Smooth muscle cell (in vitro differentiated cells): ENCODE results near the gene UBL4A. TPM values are rescaled to one million over a fixed set of nuclear protein-coding genes. Genes with fewer than 3 reads are reported as not detected.

Experiments
- DNase-seq: peaks from one replicate; lab custom pipeline; 2025; ENCODE audit not compliant: unreplicated experiment; lab: John Stamatoyannopoulos, UW
- H2AFZ ChIP-seq: fragments of 200-600 bp; sonication (generic); 2 replicates; pipeline ENCODE4 v1.6.0; 2016; ENCODE audit warnings: antibody characterized with exemption, low read depth, mild to moderate bottlenecking
- H3F3A ChIP-seq: fragments of 200-600 bp; sonication (generic); 2 replicates; pipeline ENCODE4 v1.6.0; 2017; ENCODE audit warnings: antibody characterized with exemption, low read depth
- H3K27ac ChIP-seq: fragments of 200-600 bp; sonication (generic); 2 replicates; pipeline ENCODE4 v1.5.1; 2016; ENCODE audit warnings: low read depth, mild to moderate bottlenecking
- H3K27me3 ChIP-seq: fragments of 200-600 bp; sonication (generic); 2 replicates; pipeline ENCODE4 v1.6.1; 2016; ENCODE audit warnings: low read depth, mild to moderate bottlenecking
- H3K36me3 ChIP-seq: fragments of 200-600 bp; sonication (generic); 2 replicates; pipeline ENCODE4 v1.5.1; 2016; ENCODE audit warnings: low read depth
- H3K4me1 ChIP-seq: fragments of 200-600 bp; sonication (generic); 2 replicates; pipeline ENCODE4 v1.5.1; 2016; ENCODE audit warnings: low read depth
- H3K4me2 ChIP-seq: fragments of 200-600 bp; sonication (generic); 2 replicates; pipeline ENCODE4 v1.6.0; 2016; ENCODE audit warnings: mild to moderate bottlenecking
- H3K4me3 ChIP-seq: fragments of 200-600 bp; sonication (generic); 2 replicates; pipeline ENCODE4 v1.5.1; 2016; ENCODE audit warnings: mild to moderate bottlenecking
- H3K79me2 ChIP-seq: fragments of 200-600 bp; sonication (generic); 2 replicates; pipeline ENCODE4 v1.6.0; 2016; ENCODE audit warnings: low read depth, mild to moderate bottlenecking
- H3K9ac ChIP-seq: fragments of 200-600 bp; sonication (generic); 2 replicates; pipeline ENCODE4 v1.6.0; 2016; ENCODE audit warnings: low read depth
- H3K9me3 ChIP-seq: fragments of 200-600 bp; sonication (generic); replicated peaks from 2 replicates; pipeline ENCODE4 v1.5.1; 2016; ENCODE audit warnings: low read depth
- H4K20me1 ChIP-seq: fragments of 200-600 bp; sonication (generic); 2 replicates; pipeline ENCODE4 v1.6.0; 2016; ENCODE audit warnings: low read depth
- WGBS: methylation state at CpG from one replicate; pipeline ENCODE4 v1.1.7; 2016; ENCODE audit warnings: low lambda C conversion rate; 5-methylcytosine and 5-hydroxymethylcytosine counted together
- polyA plus RNA-seq: library from polyadenylated mRNA; unstranded; fragments of >200 nt; fragmentation: Nextera tagmentation; extraction: Ambion mirVana; gene quantifications from 2 replicates; pipeline ENCODE4 v1.2.1, GENCODE V29; 2016
- total RNA-seq: library from RNA; depleted of rRNA; stranded (reverse); fragments of >200 nt; gene quantifications from 2 replicates; pipeline ENCODE4 v1.2.3, GENCODE V29; 2014
- TF ChIP-seq, protein P1 (sequence below): fragments of 200-600 bp; sonication (generic); IDR thresholded peaks from 2 replicates; pipeline ENCODE4 v1.5.1; 2017; ENCODE audit warnings: borderline replicate concordance, mild to moderate bottlenecking, antibody characterized with exemption; ENCODE audit not compliant: insufficient read depth, poor library complexity, severe bottlenecking

UBL4A gene
- total and polyA plus RNA-seq, 2 experiments from 2014 or later, result 42.1 to 46.9 TPM

DNA sequence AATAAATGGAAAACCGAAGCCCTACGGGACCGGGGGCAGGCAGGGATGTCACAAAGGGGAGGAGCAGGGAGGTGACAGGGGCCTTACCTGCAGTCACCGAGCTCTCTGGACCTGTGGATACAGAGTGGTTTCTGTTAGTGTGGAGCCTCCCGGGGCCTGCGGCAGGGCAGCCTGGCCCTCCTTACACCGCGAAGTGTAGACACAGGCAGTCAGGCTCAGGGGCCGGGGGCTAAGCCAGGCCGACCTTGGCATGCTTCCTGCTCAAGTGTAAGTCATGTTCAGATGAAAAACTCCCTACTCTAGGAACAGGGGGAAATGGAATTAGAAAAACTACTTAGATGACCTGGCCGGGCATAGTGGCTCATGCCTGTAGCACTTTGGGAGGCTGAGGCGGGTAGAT, 25.3 kb upstream of the UBL4A start:
- no peaks in the 10 kb centered on the region for H4K20me1 ChIP-seq
- TF ChIP-seq, protein P1, sequence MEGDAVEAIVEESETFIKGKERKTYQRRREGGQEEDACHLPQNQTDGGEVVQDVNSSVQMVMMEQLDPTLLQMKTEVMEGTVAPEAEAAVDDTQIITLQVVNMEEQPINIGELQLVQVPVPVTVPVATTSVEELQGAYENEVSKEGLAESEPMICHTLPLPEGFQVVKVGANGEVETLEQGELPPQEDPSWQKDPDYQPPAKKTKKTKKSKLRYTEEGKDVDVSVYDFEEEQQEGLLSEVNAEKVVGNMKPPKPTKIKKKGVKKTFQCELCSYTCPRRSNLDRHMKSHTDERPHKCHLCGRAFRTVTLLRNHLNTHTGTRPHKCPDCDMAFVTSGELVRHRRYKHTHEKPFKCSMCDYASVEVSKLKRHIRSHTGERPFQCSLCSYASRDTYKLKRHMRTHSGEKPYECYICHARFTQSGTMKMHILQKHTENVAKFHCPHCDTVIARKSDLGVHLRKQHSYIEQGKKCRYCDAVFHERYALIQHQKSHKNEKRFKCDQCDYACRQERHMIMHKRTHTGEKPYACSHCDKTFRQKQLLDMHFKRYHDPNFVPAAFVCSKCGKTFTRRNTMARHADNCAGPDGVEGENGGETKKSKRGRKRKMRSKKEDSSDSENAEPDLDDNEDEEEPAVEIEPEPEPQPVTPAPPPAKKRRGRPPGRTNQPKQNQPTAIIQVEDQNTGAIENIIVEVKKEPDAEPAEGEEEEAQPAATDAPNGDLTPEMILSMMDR, result no peak
- H3K36me3 ChIP-seq, result no peaks in the 10 kb centered on the region
- H3K4me1 ChIP-seq, result no peaks in the 10 kb centered on the region
- no peak overlapping the region for H3K27ac ChIP-seq
- H3K27me3 ChIP-seq, result no peaks in the 10 kb centered on the region
- H3K79me2 ChIP-seq, result peaks cover 7% of the 10 kb centered on the region
- H3K9ac ChIP-seq, result no peak overlapping the region
- no peak overlapping the region for H3K4me2 ChIP-seq
- no peak for DNase-seq
- H2AFZ ChIP-seq, result no peak overlapping the region
- 87% methylated on average over 12 of the region's 12 CpGs for WGBS
- no peak overlapping the region for H3K4me3 ChIP-seq
- H3F3A ChIP-seq, result no peaks in the 10 kb centered on the region
- H3K9me3 ChIP-seq, result no peaks in the 10 kb centered on the region

DNA sequence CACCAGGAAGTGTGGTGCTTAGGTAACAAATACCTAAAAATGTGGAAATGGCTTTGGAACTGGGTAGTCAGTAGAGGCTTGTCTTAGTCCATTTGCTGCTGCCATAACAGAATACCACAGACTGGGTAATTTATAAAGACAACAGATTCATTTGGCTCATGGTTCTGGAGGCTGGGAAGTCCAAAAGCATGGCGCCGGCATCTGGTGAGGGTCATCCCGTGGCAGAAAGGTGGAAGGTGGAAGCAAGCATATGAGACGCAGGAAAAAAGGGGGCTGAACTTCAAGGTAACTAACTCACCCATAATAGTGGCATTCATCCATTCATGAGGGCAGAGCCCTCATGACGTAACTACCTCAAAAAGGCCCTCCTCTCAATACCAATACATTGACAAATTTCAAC, 23.0 kb upstream of the UBL4A start:
- no peaks in the 10 kb centered on the region for H3K36me3 ChIP-seq
- WGBS, result 90% methylated on average over 5 of the region's 5 CpGs

DNA sequence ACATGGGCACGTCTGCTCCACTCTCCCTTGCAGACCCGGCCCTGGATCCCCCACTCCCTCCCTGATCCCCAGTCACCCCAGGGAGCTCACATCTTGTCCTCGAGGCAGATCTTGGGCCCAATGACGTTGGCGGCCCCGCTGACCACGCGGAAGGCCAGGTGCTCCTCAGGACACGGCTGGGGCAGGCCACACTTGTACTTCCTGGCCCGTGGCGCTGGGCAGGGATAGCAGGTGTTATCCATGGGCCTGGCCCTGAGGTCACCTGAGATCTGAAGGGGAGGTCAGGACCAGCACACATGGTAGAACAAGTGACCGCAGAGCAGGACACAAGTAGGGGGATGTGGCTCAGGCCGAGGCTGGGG, 21.9 kb upstream of the UBL4A start:
- H2AFZ ChIP-seq, result no peak overlapping the region
- no peaks in the 10 kb centered on the region for H3K27me3 ChIP-seq
- TF ChIP-seq, protein P1, result no peak
- H3F3A ChIP-seq, result peaks cover 2% of the 10 kb centered on the region
- H3K9ac ChIP-seq, result no peak overlapping the region
- no peak for DNase-seq
- 88% methylated on average over 11 of the region's 13 CpGs for WGBS
- no peaks in the 10 kb centered on the region for H3K36me3 ChIP-seq
- no peak overlapping the region for H3K4me3 ChIP-seq
- H3K79me2 ChIP-seq, result no peaks in the 10 kb centered on the region
- no peaks in the 10 kb centered on the region for H4K20me1 ChIP-seq
- H3K4me2 ChIP-seq, result no peak overlapping the region
- H3K4me1 ChIP-seq, result no peaks in the 10 kb centered on the region
- H3K27ac ChIP-seq, result no peak overlapping the region
- H3K9me3 ChIP-seq, result no peaks in the 10 kb centered on the region

More for the DNA sequence above, 23.0 kb upstream of the UBL4A start:
- H3K27me3 ChIP-seq, result no peaks in the 10 kb centered on the region
- H2AFZ ChIP-seq, result no peak overlapping the region
- H3K9ac ChIP-seq, result no peak overlapping the region
- H3K9me3 ChIP-seq, result no peaks in the 10 kb centered on the region
- no peak overlapping the region for H3K4me2 ChIP-seq
- TF ChIP-seq, protein P1, result no peak
- no peak overlapping the region for H3K27ac ChIP-seq
- DNase-seq, result no peak
- H3K4me1 ChIP-seq, result no peaks in the 10 kb centered on the region
- H3K4me3 ChIP-seq, result no peak overlapping the region
- H3K79me2 ChIP-seq, result peaks cover 7% of the 10 kb centered on the region
- H3F3A ChIP-seq, result peaks cover 2% of the 10 kb centered on the region
- H4K20me1 ChIP-seq, result no peaks in the 10 kb centered on the region

DNA sequence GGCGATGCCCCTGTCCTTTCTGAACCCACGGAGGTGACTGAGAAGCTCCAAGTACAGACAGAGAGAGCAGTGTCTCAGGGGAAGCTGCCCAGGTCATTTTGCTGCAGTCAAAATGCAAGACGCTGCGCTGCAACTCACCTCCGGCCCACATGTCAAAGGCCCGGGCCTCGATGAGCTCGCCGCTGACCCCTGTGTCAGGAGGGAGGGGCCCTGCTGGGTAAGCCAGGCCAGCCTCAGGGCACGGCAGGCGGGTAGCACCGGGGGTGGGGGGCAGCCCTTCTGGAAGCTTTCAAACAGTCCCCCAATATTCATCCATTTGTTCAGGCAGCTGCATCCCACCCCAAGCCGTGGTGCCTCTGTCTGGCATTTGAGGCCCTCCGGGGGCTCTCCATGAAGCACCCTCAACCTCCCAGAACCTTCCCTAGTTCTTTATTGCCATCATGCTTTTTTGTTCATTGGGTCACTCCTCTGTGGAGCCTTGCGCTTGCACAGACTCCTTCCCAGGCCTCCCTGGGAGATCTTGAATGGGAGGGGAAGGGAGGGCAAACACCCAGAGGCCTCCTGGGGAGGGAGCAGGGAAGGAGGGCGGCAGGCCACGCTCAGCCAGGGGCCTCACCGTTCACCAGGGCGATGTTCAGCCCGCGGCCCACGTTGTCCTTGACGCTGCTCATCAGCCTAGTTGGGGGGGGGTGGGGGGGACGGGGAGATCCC, 21.4 kb upstream of the UBL4A start:
- H4K20me1 ChIP-seq, result no peaks in the 10 kb centered on the region
- 93% methylated on average over 23 of the region's 24 CpGs for WGBS
- TF ChIP-seq, protein P1, result no peak
- peaks cover 2% of the 10 kb centered on the region for H3F3A ChIP-seq
- DNase-seq, result no peak
- H2AFZ ChIP-seq, result no peak overlapping the region
- H3K79me2 ChIP-seq, result no peaks in the 10 kb centered on the region
- H3K4me3 ChIP-seq, result no peak overlapping the region
- no peaks in the 10 kb centered on the region for H3K27me3 ChIP-seq
- no peaks in the 10 kb centered on the region for H3K36me3 ChIP-seq
- no peaks in the 10 kb centered on the region for H3K4me1 ChIP-seq
- H3K9me3 ChIP-seq, result no peaks in the 10 kb centered on the region
- no peak overlapping the region for H3K27ac ChIP-seq
- no peak overlapping the region for H3K4me2 ChIP-seq
- H3K9ac ChIP-seq, result no peak overlapping the region
